Activated naive CD4-positive, alpha-beta T cell treated with anti-CD3 and anti-CD28 coated beads for 36 hours (primary cell): Measurements from ENCODE around the gene NFATC3. TPM values are rescaled to one million over a fixed set of nuclear protein-coding genes. Genes with fewer than 3 reads are reported as not detected.

Source experiments
- CTCF ChIA-PET: fragments of 350-600 bp; sonication (Branson Sonifier 250); formaldehyde crosslinking; loops from one replicate; lab custom pipeline; 2021; ENCODE audit warnings: antibody characterized with exemption; lab: Charles Lee
- DNase-seq: peaks from one replicate; pipeline ENCODE4 v3.0.0-alpha.2; 2020
- H3K27ac Mint-ChIP-seq: one replicate; pipeline ENCODE4 v1.8.0; 2021; ENCODE audit warnings: mild to moderate bottlenecking, mixed read lengths
- H3K27me3 Mint-ChIP-seq: one replicate; pipeline ENCODE4 v1.8.0; 2021; ENCODE audit warnings: low read depth, mixed read lengths
- H3K36me3 Mint-ChIP-seq: one replicate; pipeline ENCODE4 v1.8.0; 2021; ENCODE audit warnings: low read depth, mixed read lengths
- H3K4me1 Mint-ChIP-seq: one replicate; pipeline ENCODE4 v1.8.0; 2021; ENCODE audit warnings: low read depth, mixed read lengths
- H3K4me3 Mint-ChIP-seq: one replicate; pipeline ENCODE4 v1.8.0; 2021; ENCODE audit warnings: mild to moderate bottlenecking, moderate library complexity, mixed read lengths
- H3K9me3 Mint-ChIP-seq: one replicate; pipeline ENCODE4 v1.8.0; 2021; ENCODE audit warnings: mixed read lengths
- intact Hi-C: fragments of 100-400 bp; cut with micrococcal nuclease; formaldehyde crosslinking; loops from one replicate; pipeline ENCODE4 v1.15.1; 2023
- total RNA-seq, 2 experiments: library from RNA; stranded (reverse); gene quantifications; one replicate each; pipeline ENCODE4 v1.2.3, GENCODE V29; 2021

NFATC3 gene
- 10 to 100 TPM; 49.1 to 50.3 TPM for total RNA-seq

DNA sequence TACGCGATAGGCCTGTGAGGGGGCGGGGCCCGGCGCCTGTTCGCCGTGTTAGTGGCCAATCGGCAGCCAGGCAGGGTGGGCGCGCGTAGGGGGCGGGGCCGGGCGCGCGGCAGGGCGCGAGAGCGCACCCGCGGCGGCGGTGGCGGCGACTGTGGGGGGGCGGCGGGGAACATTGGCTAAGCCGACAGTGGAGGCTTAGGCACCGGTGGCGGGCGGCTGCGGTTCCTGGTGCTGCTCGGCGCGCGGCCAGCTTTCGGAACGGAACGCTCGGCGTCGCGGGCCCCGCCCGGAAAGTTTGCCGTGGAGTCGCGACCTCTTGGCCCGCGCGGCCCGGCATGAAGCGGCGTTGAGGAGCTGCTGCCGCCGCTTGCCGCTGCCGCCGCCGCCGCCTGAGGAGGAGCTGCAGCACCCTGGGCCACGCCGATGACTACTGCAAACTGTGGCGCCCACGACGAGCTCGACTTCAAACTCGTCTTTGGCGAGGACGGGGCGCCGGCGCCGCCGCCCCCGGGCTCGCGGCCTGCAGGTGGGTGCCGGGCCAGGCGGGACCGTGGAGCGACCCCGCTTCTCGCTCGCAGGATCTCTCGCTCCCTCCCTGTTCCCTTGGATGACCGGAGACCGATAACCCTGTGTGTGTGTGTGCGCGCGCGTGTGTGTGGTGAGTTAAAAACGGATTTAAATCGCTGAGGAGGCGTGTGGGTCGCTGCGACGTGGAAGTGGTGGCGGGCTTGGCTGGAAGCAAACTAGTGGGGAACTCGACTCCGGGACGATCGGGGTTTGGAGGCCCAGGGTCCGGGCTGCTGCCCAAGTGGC, at the start of gene NFATC3:
Gene NFATC3, plus strand, starts transcription at position 112 of the 813 bp plus-strand sequence. Its CDS starts 312 bp downstream, at position 424.
- Mint-ChIP-seq H3K27me3 (no peaks in the 10 kb centered on the region), H3K27ac (peak within 1 kb of the TSS; percentile 95), H3K9me3 (no peaks in the 10 kb centered on the region), H3K36me3 (peaks cover 2% of the 10 kb centered on the region), H3K4me1 (peaks cover 64% of the 10 kb centered on the region), H3K4me3 (peak within 1 kb of the TSS; percentile 81)
- intact Hi-C loops = loop anchor here (1.0 to 10.0 kb wide), 11 partner anchors 9 to 841 kb away; partner anchors contain the start of genes CDH3, CENPT, CTCF and DPEP2
- peak; percentile 99 for DNase-seq
- CTCF ChIA-PET = interaction anchor here (0.7 to 2.9 kb wide), 6 partner anchors 9 to 571 kb away, joined by 3 to 12 read pairs (median 7); no protein-coding TSS in a partner anchor

DNA sequence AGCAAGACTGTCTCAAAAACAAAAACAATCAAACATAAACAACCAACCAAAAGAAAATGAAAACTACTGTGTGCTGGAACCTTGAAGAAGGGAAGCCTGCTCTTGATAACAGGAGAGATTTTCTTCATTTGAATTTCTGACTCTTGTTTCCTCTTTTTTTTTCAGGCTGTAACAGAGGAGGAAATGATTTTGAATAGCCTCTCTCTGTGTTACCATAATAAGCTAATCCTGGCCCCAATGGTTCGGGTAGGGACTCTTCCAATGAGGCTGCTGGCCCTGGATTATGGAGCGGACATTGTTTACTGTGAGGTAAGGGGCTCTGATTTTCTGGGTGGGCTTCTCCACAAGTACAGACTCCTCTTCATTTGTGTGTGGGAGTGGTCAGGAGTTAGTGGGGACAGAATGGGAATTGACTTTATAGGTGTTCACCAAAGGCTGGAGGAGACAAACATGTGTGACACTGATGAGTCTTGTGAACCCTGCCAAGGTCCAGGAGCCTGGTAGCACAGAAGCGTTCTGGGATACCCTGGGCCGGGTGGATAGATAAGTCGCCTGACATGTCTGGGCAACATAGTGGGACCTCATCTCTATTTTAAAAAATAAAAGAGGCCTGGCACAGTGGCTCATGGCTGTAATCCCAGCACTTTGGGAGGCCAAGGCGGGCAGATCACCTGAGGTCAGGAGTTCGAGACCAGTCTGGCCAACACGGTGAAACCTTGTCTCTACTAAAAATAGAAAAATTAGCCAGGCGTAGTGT, 47.2 kb upstream of the NFATC3 start:
- peaks cover 23% of the 10 kb centered on the region for H3K36me3 Mint-ChIP-seq
- DNase-seq = no peak
- no peaks in the 10 kb centered on the region for H3K27me3 Mint-ChIP-seq
- no peak overlapping the region for H3K27ac Mint-ChIP-seq
- intact Hi-C loops = no loop called here
- H3K9me3 Mint-ChIP-seq = no peaks in the 10 kb centered on the region
- no peak overlapping the region for H3K4me3 Mint-ChIP-seq
- peaks cover 7% of the 10 kb centered on the region for H3K4me1 Mint-ChIP-seq
- CTCF ChIA-PET = interaction anchor here (0.6 to 1.0 kb wide), 5 partner anchors 9 to 231 kb away, joined by 3 to 4 read pairs (median 3); no protein-coding TSS in a partner anchor

DNA sequence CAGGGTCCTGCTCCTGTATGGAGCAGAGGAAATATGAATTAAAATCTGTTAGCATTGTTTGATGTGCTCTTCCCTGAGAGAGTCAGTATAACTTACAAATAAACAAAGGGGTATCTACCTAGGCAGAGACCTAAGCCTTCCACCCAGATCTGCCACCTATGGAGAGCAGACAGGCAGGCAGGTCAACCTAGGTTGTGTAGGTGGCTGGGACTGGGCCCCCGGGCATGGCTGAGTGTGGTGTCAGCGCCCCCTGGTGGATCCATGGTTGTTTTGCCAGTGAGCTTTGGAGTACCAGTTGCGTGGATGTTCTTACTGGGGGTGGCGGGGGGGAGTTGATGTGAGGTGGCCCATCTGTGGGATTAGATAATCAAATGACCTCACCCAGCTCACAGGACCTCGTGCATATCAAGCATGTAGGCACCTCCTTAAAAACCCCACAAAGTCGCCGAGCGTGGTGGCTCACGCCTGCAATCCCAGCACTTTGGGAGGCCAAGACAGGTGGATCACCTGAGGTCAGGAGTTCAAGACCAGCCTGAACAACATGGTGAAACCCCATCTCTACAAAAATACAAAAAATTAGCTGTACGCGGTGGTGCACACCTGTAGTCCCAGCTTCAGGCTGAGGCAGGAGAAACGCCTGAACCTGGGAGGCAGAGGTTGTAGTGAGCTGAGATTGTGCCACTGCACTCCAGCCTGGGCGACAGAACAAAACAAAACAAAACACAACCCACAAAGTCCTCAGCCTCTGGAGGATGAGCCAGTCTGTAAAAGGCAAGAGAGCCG, 44.5 kb upstream of the NFATC3 start:
- H3K9me3 Mint-ChIP-seq = no peaks in the 10 kb centered on the region
- H3K4me3 Mint-ChIP-seq = no peak overlapping the region
- no peak overlapping the region for H3K27ac Mint-ChIP-seq
- peak; percentile 95 for DNase-seq
- intact Hi-C loops = loop anchor here (1.0 kb wide), 5 partner anchors 47 to 519 kb away; partner anchors contain the start of genes PSMB10 and SLC12A4
- H3K27me3 Mint-ChIP-seq = no peaks in the 10 kb centered on the region
- H3K4me1 Mint-ChIP-seq = peaks cover 7% of the 10 kb centered on the region
- H3K36me3 Mint-ChIP-seq = peaks cover 24% of the 10 kb centered on the region
- CTCF ChIA-PET = interaction anchor here (0.6 to 3.4 kb wide), 41 partner anchors 8 to 1766 kb away, joined by 3 to 21 read pairs (median 4); partner anchors contain the start of genes DDX28, DPEP2, DUS2 and NRN1L

GRCh38 chr16:68041783-68042182, 43.4 kb upstream of the NFATC3 start:
- DNase-seq = no peak
- no peak overlapping the region for H3K4me3 Mint-ChIP-seq
- H3K9me3 Mint-ChIP-seq = no peaks in the 10 kb centered on the region
- peaks cover 7% of the 10 kb centered on the region for H3K4me1 Mint-ChIP-seq
- CTCF ChIA-PET = interaction anchor here (0.6 to 3.4 kb wide), 10 partner anchors 13 to 186 kb away, joined by 3 to 21 read pairs (median 8); partner anchors contain the start of gene NRN1L
- H3K36me3 Mint-ChIP-seq = peaks cover 21% of the 10 kb centered on the region
- no peak overlapping the region for H3K27ac Mint-ChIP-seq
- no peaks in the 10 kb centered on the region for H3K27me3 Mint-ChIP-seq
- intact Hi-C loops = no loop called here

DNA sequence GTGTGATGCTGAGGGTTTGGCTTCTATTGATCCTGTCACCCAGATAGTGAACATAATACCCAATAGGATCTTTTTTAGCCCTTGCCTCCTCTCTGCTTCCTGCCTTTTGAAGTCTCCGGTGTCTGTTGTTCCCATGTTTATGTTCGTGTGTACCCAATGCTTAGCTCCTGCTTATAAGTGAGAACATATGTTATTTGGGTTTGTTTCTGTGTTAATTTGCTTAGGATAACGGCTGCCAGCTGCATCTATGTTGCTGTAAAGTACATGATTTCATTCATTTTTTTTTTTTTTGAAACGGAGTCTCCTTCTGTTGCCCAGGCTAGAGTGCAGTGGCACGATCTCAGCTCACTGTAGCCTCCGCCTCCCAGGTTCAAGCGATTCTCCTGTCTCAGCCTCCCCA, 39.1 kb upstream of the NFATC3 start:
- H3K4me3 Mint-ChIP-seq = no peak overlapping the region
- intact Hi-C loops = no loop called here
- CTCF ChIA-PET = interaction anchor here (0.6 to 1.2 kb wide), 3 partner anchors 8 to 59 kb away, joined by 3 to 4 read pairs (median 3); no protein-coding TSS in a partner anchor
- H3K27ac Mint-ChIP-seq = no peak overlapping the region
- peaks cover 21% of the 10 kb centered on the region for H3K36me3 Mint-ChIP-seq
- no peaks in the 10 kb centered on the region for H3K4me1 Mint-ChIP-seq
- DNase-seq = no peak
- no peaks in the 10 kb centered on the region for H3K27me3 Mint-ChIP-seq
- H3K9me3 Mint-ChIP-seq = no peaks in the 10 kb centered on the region

- no peaks in the 10 kb centered on the region for H3K4me1 Mint-ChIP-seq
- H3K9me3 Mint-ChIP-seq = no peaks in the 10 kb centered on the region
- H3K4me3 Mint-ChIP-seq = no peak overlapping the region
- no peaks in the 10 kb centered on the region for H3K27me3 Mint-ChIP-seq
- peaks cover 22% of the 10 kb centered on the region for H3K36me3 Mint-ChIP-seq
- intact Hi-C loops = no loop called here
- H3K27ac Mint-ChIP-seq = no peak overlapping the region
- DNase-seq = no peak
- CTCF ChIA-PET = interaction anchor here (0.6 kb wide), 3 partner anchors 36 to 471 kb away, joined by 3 to 5 read pairs (median 3); no protein-coding TSS in a partner anchor
Measured at GRCh38 chr16:68047987-68048386, 37.2 kb upstream of the NFATC3 start.

- Mint-ChIP-seq H3K4me3 (no peak overlapping the region), H3K4me1 (no peaks in the 10 kb centered on the region), H3K36me3 (peaks cover 31% of the 10 kb centered on the region), H3K27me3 (no peaks in the 10 kb centered on the region), H3K27ac (no peak overlapping the region), H3K9me3 (no peaks in the 10 kb centered on the region)
- no peak for DNase-seq
- CTCF ChIA-PET = interaction anchor here (0.6 kb wide), 1 partner anchor 231 kb away, joined by 3 read pairs; no protein-coding TSS in a partner anchor
- intact Hi-C loops = no loop called here
Measured at GRCh38 chr16:68049449-68049848, 35.7 kb upstream of the NFATC3 start.

DNA sequence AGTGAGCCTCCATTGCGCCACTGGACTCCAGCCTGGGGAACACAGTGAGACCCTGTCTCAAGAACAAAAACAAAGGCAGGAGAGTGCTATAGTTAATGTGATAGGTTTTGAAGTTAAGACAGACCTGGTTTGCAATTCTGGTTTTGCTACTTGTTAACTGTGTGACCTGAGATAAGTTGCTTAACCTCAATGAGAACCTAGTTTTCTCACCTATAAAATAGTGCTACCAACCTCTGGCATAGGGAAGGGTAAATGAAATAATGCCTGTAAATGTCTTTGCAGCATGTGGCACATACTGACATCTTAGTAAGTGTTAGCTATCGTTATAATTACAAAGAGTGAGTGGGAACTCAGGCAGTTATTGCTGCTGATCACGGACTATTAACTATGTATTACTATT, 29.8 kb upstream of the NFATC3 start:
- no peak overlapping the region for H3K27ac Mint-ChIP-seq
- peaks cover 11% of the 10 kb centered on the region for H3K4me1 Mint-ChIP-seq
- H3K9me3 Mint-ChIP-seq = no peaks in the 10 kb centered on the region
- CTCF ChIA-PET = interaction anchor here (1.5 kb wide), 1 partner anchor 15 kb away, joined by 5 read pairs; no protein-coding TSS in a partner anchor
- no peak overlapping the region for H3K4me3 Mint-ChIP-seq
- peaks cover 27% of the 10 kb centered on the region for H3K36me3 Mint-ChIP-seq
- intact Hi-C loops = no loop called here
- DNase-seq = no peak
- no peaks in the 10 kb centered on the region for H3K27me3 Mint-ChIP-seq

- Mint-ChIP-seq H3K9me3 (no peaks in the 10 kb centered on the region), H3K4me1 (peaks cover 42% of the 10 kb centered on the region), H3K4me3 (no peak overlapping the region), H3K27me3 (no peaks in the 10 kb centered on the region), H3K27ac (no peak overlapping the region), H3K36me3 (peaks cover 32% of the 10 kb centered on the region)
- no peak for DNase-seq
- CTCF ChIA-PET = interaction anchor here (0.6 to 0.7 kb wide), 2 partner anchors 57 to 131 kb away, joined by 4 read pairs; no protein-coding TSS in a partner anchor
- intact Hi-C loops = no loop called here
Measured at GRCh38 chr16:68059804-68060203, 25.4 kb upstream of the NFATC3 start.

GRCh38 chr16:68061396-68061795, 23.8 kb upstream of the NFATC3 start:
- Mint-ChIP-seq H3K27ac (peak overlapping the region; percentile 63), H3K27me3 (no peaks in the 10 kb centered on the region), H3K36me3 (peaks cover 30% of the 10 kb centered on the region), H3K4me1 (peaks cover 56% of the 10 kb centered on the region), H3K9me3 (no peaks in the 10 kb centered on the region), H3K4me3 (no peak overlapping the region)
- DNase-seq = no peak
- CTCF ChIA-PET = interaction anchor here (0.8 to 1.5 kb wide), 3 partner anchors 10 to 245 kb away, joined by 3 to 5 read pairs (median 3); no protein-coding TSS in a partner anchor
- intact Hi-C loops = no loop called here

- Mint-ChIP-seq H3K9me3 (no peaks in the 10 kb centered on the region), H3K36me3 (peaks cover 31% of the 10 kb centered on the region), H3K4me1 (peaks cover 59% of the 10 kb centered on the region), H3K27ac (peak overlapping the region; percentile 65), H3K27me3 (no peaks in the 10 kb centered on the region), H3K4me3 (no peak overlapping the region)
- intact Hi-C loops = loop anchor here (2.0 kb wide), 1 partner anchor 40 kb away; the partner anchor contains the start of genes DDX28 and DUS2
- CTCF ChIA-PET = interaction anchor here (0.7 to 3.1 kb wide), 5 partner anchors 12 to 305 kb away, joined by 3 to 15 read pairs (median 4); no protein-coding TSS in a partner anchor
- peak; percentile 75 for DNase-seq
Measured at GRCh38 chr16:68062910-68063393, 22.2 kb upstream of the NFATC3 start.
